Retina (tissue), 1 donor: ENCODE measurements around the gene AUNIP.

ENCODE experiments used
- DNase-seq: peaks from one replicate; pipeline ENCODE4 v3.0.0-alpha.2; 2016

AUNIP gene

GRCh38 chr1:25858906-25859789 lies at the start of gene AUNIP:
Gene AUNIP, minus strand, starts transcription at chr1:25859457. Its CDS starts 100 bp downstream, at chr1:25859357.
- peak; percentile 90 for DNase-seq

GRCh38 chr1:25909040-25909439 lies 49.8 kb upstream of the AUNIP start:
- no peak for DNase-seq

- DNase-seq, result no peak
Measured at GRCh38 chr1:25908161-25908560, 48.9 kb upstream of the AUNIP start.

- no peak for DNase-seq
Measured at GRCh38 chr1:25907601-25908000, 48.3 kb upstream of the AUNIP start.

DNA sequence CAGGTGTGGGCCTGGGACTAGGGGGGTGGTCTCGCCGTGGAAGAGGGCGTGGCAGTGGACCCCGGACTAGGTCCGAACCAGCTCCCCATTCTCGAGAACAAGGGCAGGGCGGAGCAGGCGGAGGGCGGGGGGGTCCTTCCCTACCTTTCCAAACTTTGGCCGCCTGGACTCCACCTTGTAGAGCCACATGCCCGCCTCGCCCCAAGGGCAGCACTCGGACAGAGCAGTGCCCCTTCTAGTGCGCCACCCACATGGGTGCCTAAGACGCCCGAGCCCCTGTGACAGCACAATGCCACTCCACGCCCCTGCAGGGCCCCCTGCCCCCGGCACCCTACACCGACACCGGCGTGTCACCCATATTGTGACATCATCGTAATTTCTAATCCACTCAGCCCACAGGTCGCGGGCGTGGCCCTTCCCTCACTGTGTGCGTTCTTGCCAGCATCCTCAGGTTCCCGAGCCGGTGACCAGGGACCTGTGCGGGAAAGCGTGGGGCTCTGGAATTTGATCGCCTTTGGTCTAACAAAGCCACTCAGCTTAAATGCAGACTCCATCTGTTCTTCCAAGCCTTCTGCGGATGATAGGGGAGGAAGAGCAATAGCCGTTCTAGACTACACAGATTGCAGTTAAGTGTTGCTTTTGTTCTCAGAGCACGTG lies 47.5 kb upstream of the AUNIP start:
- DNase-seq, result peak; percentile 88

GRCh38 chr1:25905680-25906643 lies 46.7 kb upstream of the AUNIP start, which contains the start of gene STMN1:
Gene STMN1, minus strand, starts transcription at chr1:25906419. Its CDS starts 1,743 bp downstream, at chr1:25904676.
- peak; percentile 94 for DNase-seq

DNA sequence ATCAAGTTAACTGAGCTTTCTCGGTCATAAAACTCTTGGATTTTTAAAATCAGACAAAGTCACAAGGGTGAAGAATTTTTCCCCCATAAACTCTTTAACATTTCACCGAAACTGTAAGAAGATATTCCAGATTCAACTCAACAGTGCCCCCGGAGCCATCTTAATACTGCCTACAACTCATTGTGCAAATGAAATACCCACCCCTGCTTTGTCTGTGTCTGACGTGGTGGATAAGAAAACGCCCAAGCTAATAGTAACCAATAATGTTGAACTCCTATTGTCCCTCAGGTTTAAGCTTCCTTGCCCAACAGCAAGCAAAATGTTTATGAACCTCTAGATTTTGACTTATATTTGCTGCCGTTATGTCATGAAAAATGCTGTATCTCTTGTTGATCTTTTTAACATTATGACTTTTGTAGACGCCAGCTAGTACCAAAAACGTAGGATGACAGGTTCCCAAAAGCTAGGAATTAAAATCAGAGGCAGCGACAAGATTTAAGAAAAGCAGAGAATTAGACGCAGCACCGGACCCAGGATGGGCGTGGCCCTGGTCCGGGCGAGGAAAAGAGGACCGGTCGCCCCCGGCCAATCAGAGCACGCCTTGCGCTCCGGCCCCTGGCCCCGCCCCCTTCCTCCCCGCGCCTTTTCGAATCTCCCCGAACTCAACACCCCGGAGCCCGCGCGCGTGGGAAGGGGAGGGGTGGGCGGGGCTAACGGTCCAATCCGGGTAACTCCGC lies 45.9 kb upstream of the AUNIP start:
- DNase-seq, result no peak

DNA sequence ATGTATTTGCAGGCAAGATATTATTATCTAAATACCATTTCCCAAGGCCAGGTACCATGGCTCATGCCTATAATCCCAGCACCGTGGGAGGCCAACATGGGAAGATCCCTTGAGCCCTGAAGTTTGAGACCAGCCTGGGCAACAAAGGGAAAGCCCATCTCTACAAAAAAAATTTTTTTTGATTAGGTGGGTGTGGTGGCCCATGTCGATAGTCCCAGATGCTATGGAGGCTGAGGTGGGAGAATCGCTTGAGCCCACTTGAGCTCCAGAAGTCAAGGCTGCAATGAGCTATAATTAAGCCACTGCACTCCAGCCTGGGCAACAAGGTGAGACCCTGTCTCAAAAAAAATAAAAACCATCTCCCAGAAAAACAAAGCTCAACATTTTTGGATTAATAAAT lies 44.7 kb upstream of the AUNIP start:
- no peak for DNase-seq

DNA sequence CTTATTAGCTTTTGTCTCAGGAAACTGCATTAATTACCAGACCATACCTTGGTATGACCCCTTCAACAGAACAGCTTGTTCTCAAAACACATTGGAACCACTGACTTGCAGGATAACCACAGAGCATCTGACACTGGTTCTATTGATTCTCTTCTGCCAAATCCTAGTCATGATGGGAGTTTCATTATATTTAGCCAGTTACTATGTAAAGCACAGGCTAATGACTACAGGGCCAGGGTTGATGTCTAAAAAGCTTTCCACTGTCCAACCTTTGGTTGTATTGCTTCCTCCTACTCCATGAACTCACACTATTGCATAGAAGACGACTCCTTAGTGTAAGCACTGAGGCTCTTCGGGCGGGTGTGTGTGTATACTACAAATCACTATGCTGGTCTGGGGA lies 43.2 kb upstream of the AUNIP start:
- no peak for DNase-seq

- no peak for DNase-seq
Measured at GRCh38 chr1:25900219-25900618, 41.0 kb upstream of the AUNIP start.

DNA sequence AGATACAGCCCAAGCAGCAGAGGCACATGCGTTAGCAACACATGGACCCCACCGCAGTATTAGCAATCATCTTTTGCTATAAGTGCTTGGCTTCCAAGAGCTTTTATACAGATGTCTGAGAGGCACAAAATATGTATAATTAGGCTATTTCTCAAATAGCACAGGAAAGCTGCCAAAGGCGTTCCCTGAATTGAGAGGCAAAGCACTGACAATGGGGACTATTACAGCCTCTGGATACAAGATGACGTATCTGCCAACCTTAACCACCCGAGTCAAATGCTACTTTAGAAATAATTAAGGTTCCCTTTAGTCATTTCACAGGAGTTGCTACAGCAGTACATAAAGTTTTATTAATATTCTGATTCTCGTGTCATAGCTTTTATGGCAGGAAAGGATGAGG lies 40.5 kb upstream of the AUNIP start:
- no peak for DNase-seq

- DNase-seq, result no peak
Measured at GRCh38 chr1:25898223-25899015, 39.2 kb upstream of the AUNIP start.

- DNase-seq, result no peak
Measured at GRCh38 chr1:25897754-25898153, 38.5 kb upstream of the AUNIP start.

DNA sequence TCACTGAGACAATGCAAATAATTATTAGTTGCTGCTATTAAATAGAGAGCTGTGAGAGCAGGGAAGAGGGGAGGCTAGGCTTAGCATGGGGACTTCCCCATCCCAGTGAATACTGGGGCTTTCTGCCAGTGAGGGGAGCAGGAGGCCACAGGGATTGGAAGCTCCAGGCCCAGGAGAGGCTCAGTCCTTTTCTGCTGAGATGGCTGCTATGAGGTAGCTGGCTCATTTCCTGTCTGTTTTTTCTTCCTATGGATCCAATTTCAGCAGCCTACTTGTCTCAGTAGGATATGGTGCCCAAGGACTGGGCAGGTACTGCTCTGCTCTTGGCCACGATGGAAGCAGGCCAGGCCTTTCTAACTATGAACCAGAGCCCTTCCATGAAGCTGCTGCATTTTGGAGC lies 37.0 kb upstream of the AUNIP start:
- no peak for DNase-seq

DNA sequence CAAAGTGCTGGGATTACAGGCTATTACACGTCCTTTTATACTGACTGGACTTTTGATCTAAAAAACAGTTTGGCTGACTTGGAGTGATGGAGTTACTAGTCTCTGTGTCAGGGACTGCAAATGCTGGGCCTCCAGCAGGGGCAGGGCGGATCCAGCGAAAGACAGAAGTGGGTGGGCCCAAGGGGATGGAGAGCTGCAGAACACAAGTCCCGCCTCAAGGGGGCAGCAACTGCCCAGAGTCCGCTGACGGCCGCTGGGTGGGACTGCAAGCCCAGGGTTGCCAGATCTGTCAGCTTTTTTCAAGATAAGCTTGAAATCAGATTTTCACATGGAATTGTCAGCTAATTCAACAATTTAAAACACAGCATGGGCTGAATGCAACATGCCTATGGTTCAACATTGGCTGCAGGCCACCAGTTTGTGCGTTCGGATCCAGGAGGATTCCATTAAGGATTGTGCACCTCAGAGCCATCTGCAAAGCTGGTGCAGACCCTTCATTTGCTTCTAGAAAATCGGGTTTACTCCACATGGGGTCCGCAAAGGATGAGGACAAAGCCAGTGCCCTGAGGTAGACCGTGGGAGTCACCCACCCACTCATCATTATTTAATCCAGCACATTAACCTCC lies 36.2 kb upstream of the AUNIP start:
- peak; percentile 96 for DNase-seq

DNA sequence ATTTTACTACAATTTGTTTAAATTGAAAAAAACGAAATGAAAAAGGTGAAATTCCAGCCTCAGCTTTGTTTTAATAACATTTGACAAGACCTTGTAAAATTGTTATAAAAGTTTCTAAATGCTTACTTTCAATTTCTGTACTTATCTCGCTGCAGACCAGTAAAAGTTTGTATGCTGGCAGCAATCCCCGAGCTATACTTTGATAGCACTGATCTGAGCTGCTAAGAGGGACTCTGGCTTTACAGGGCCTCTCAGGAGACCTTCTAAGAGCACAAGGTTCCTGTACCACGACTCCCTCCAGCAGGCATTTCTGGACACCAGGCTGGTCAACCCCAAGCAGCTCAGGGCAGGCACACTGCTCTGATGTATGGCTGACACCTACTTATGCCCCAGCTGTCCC lies 33.9 kb upstream of the AUNIP start:
- no peak for DNase-seq

- DNase-seq, result no peak
Measured at GRCh38 chr1:25891606-25892005, 32.3 kb upstream of the AUNIP start.

GRCh38 chr1:25890239-25891034 lies 31.2 kb upstream of the AUNIP start:
- DNase-seq, result no peak

- no peak for DNase-seq
Measured at GRCh38 chr1:25889470-25889869, 30.2 kb upstream of the AUNIP start.

DNA sequence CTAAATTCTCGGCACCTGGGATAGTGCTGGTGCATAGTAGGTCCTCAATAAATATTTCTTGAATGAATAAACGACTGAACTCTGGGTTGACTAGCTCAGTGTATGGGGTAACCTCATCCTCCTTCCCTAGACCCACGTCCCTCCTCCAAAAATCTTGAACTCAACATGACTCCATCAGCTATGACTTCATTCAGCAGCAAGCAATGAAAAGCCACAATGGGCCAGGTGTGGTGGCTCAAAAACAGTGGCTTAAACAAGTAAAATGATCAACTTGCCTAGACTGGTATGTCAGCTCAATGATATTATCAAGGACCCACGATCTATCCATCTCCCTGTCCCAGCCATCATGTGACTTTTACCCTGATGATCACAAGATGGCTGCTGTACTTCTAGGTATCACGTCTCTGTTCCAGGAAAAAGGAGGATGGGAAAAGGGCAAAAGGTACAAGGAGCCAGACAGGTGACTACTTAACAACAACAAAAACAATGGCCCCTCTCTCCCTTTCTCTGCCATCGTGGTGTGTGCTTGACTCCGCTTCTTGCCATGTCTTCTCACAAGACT lies 29.2 kb upstream of the AUNIP start:
- DNase-seq, result no peak
